DOHH2 (cell line): ENCODE data around the gene TMEM9.

Experiments
- H3F3A ChIP-seq: fragments of 200-600 bp; sonication (generic), shearing (Covaris generic); 2 replicates; pipeline ENCODE4 v1.6.0; 2016; ENCODE audit warnings: antibody characterized with exemption, mild to moderate bottlenecking; ENCODE audit not compliant: control insufficient read depth, insufficient read depth
- H3K27ac ChIP-seq: fragments of 200-600 bp; sonication (generic); 2 replicates; pipeline ENCODE4 v1.5.1; 2014; ENCODE audit warnings: low read depth, mild to moderate bottlenecking, low read length, moderate library complexity
- H3K27me3 ChIP-seq: fragments of 200-600 bp; sonication (generic); 2 replicates; pipeline ENCODE4 v1.6.1; 2014; ENCODE audit warnings: mild to moderate bottlenecking, low read length, mixed read lengths; ENCODE audit not compliant: control insufficient read depth
- H3K36me3 ChIP-seq: fragments of 200-600 bp; sonication (generic); 2 replicates; pipeline ENCODE4 v1.6.1; 2014; ENCODE audit warnings: mild to moderate bottlenecking, low read length, moderate library complexity, mixed read lengths; ENCODE audit not compliant: control insufficient read depth
- H3K4me1 ChIP-seq: fragments of 200-600 bp; sonication (generic); 2 replicates; pipeline ENCODE4 v1.6.1; 2014; ENCODE audit warnings: mild to moderate bottlenecking, low read length, mixed read lengths; ENCODE audit not compliant: control insufficient read depth
- H3K4me2 ChIP-seq: fragments of 200-600 bp; sonication (generic); 2 replicates; pipeline ENCODE4 v1.6.0; 2014; ENCODE audit warnings: mild to moderate bottlenecking, low read length, moderate library complexity
- H3K4me3 ChIP-seq: fragments of 200-600 bp; sonication (generic); 2 replicates; pipeline ENCODE4 v1.5.1; 2014; ENCODE audit warnings: mild to moderate bottlenecking, low read length, mixed read lengths
- H3K79me2 ChIP-seq: fragments of 200-600 bp; sonication (generic); 2 replicates; pipeline ENCODE4 v1.6.1; 2014; ENCODE audit warnings: mild to moderate bottlenecking, low read length, mixed read lengths; ENCODE audit not compliant: control insufficient read depth
- H3K9me2 ChIP-seq: fragments of 200-600 bp; sonication (generic); replicated peaks from 2 replicates; pipeline ENCODE4 v1.6.1; 2014; ENCODE audit warnings: mild to moderate bottlenecking, low read length, mixed read lengths; ENCODE audit not compliant: control insufficient read depth
- H3K9me3 ChIP-seq: fragments of 200-600 bp; sonication (generic); 2 replicates; pipeline ENCODE4 v1.6.1; 2014; ENCODE audit warnings: antibody characterized with exemption, low read length, mixed read lengths; ENCODE audit not compliant: control insufficient read depth, insufficient read depth
- H4K20me1 ChIP-seq: fragments of 200-600 bp; sonication (generic); 2 replicates; pipeline ENCODE4 v1.6.0; 2014; ENCODE audit warnings: low read depth, mild to moderate bottlenecking, antibody characterized with exemption, low read length, moderate library complexity; ENCODE audit not compliant: control insufficient read depth, insufficient read depth
- EZH2phosphoT487 ChIP-seq: fragments of 200-600 bp; sonication (generic); IDR thresholded peaks from 2 replicates; pipeline ENCODE4 v1.6.1; 2017; ENCODE audit warnings: borderline replicate concordance, mild to moderate bottlenecking, antibody characterized with exemption, low read length, moderate library complexity, mixed read lengths
- TF ChIP-seq, protein P1 (sequence below): fragments of 200-600 bp; sonication (generic); IDR thresholded peaks from one replicate; pipeline ENCODE4 v1.5.1; 2014; ENCODE audit warnings: antibody characterized with exemption, mild to moderate bottlenecking, low read depth, low read length; ENCODE audit not compliant: poor library complexity, severe bottlenecking

The TMEM9 gene

DNA sequence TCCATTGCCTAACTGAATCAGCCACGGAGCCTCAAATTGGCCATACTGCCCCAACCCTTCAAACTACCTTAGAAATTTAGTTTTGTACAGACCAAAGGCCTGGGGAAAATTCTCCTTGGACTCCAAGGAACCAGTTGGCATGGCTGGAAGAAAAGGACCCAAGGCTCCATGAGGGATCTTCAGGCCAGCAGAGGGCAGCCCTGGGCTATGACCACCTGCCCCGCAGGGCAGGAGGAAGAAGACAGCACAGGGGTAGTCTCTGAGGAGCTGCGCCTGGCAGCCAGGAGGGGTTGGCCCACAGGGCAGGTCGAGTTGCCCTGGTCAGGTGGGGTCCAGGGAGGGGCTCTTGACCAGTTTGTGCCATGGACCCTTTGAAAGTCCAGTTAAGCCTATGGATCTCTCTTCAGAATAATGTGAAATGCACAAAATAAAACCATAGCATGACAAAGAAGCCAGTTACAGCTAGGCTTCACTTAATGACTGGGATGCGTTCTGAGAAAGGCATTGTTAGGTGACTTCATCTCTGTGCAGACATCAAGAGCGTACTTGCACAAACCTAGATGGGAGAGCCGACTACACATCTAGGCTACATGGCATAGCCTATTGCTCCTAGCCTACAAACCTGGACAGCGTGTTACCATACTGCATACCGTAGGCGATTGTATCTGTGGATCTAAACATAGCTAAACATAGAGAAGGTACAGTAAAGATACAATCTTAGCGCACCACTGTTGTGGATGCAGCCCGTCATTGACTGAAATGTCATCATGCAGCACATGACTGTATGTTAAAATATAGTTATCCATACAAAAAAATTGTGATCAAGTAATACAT, 68.2 kb downstream of the TMEM9 start:
- Histone ChIP-seq H3K27ac (no peak overlapping the region), H3K9me2 (no peaks in the 10 kb centered on the region), H3K4me2 (no peak overlapping the region), H3K36me3 (no peaks in the 10 kb centered on the region), H3K27me3 (peaks cover 19% of the 10 kb centered on the region), H3K4me3 (no peak overlapping the region), H3K9me3 (no peaks in the 10 kb centered on the region), H3K79me2 (no peaks in the 10 kb centered on the region), H4K20me1 (no peaks in the 10 kb centered on the region), H3K4me1 (no peaks in the 10 kb centered on the region), H3F3A (no peaks in the 10 kb centered on the region)
- no peak for TF ChIP-seq EZH2phosphoT487
- TF ChIP-seq, protein P1, sequence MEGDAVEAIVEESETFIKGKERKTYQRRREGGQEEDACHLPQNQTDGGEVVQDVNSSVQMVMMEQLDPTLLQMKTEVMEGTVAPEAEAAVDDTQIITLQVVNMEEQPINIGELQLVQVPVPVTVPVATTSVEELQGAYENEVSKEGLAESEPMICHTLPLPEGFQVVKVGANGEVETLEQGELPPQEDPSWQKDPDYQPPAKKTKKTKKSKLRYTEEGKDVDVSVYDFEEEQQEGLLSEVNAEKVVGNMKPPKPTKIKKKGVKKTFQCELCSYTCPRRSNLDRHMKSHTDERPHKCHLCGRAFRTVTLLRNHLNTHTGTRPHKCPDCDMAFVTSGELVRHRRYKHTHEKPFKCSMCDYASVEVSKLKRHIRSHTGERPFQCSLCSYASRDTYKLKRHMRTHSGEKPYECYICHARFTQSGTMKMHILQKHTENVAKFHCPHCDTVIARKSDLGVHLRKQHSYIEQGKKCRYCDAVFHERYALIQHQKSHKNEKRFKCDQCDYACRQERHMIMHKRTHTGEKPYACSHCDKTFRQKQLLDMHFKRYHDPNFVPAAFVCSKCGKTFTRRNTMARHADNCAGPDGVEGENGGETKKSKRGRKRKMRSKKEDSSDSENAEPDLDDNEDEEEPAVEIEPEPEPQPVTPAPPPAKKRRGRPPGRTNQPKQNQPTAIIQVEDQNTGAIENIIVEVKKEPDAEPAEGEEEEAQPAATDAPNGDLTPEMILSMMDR: peak; percentile 57
